Stimulated activated CD8-positive, alpha-beta memory T cell treated with anti-CD3 and anti-CD28 coated beads, Interleukin-15, amount 100 ng/mL, for 24 hours (primary cell): ENCODE results near the gene RIMS3.
"Not testable (repeated sequence)": the region's sequence is repeated elsewhere in the genome, so short reads cannot be mapped to it uniquely, and the experiment has no call there.

Source experiments
- DNase-seq: peaks from one replicate; pipeline ENCODE4 v3.0.0-alpha.2; 2020; ENCODE audit warnings: low read depth

Gene RIMS3

DNA sequence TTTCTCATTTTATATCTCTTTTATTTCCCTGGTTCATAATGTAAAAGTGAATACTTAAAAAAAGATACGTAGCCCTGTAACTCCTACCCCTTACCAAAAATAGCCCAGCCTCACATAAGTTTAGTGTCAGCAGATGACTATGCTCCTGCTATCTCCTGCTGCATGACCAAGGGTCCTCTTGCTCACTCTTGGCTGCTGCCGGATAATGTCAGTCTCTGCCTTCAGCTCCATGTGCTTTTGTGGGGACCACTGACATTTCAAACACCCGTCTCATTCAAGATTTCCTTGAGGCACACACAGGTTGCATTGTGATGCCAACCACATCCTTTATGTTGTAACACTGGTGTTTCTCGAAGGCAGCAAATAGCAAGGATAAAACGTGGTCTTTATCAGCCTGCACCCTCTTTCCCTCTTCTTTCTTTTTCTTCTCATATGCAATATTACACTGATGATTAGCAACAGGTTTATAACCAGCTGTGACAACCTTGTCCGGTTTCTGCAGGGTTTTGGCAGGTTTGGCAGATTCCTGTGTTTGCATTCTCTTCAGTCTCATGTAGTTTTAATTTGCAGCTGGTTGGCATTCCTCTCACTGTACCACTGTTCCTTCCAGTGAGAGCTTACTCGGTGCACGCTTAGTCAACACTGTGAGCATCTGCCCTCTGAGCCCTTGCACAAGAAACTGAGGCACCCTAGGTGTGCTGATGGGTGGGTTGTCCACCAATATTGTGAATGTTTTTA, 71.9 kb downstream of the RIMS3 start:
- DNase-seq, result no peak

DNA sequence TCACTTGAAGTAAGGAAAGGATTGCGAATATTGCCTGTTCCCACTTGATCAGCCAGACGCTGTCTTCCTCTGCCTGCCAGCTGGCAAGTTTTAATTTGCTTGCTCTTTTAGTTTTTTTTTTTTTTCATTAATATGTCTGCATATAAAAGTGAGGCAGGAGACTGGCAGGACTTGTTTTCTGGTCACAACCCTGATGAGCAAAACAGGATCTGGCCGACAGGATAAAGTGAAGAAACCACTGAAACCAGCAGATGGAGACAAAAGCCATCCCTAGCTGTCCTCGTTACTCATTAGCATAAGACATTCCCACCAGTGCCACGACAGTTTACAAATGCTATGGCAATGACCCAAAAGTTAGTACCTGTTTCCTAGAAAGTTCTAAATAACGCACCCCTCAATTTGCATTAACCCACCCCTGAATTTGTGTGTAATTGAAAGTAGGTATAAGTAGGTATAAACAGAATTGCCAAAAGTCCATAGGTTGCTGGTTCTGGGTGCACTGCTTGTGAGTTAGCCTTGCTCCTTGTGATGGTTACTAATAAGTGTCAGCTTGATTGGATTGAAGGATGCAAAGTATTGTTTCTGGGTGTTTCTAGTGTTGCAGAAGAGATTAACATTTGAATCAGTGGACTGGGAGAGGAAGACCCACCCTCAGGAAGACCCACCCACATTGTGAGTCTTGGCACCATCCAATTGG, 73.2 kb downstream of the RIMS3 start:
- DNase-seq, result no peak

DNA sequence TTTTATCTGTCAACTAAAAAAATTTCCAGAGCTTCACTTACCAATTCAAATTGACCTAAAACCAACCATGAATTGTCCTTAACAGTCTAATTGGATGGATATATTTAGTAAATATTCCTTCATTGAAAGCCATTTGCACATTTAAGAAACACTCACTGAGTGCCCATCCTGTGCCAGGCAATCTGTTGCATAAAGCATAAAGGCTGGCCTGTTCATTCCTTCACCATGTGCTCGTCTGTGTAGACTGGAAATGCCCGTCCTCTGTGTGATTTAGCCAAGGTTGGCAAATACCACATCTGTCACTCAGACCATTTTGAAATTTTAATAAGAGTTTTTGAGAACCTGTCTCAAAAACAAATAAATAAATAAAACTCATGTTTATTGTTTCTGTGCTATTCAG, 76.9 kb downstream of the RIMS3 start:
- DNase-seq, result no peak

DNA sequence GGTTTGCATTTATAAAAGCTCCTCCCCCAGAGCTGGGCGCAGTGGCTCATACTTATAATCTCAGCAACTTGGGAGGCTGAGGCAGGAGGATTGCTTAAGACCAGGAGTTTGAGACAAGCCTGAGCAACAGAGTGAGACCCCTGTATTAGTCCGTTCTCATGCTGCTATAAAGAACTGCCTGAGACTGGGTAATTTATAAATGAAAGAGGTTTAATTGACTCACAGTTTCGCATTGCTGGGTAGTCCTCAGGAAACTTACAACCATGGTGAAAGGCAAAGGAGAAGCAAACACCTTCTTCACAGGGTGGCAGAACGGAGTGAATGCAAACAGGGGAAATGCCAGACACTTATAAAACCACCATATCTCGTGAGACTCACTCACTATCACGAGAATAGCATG, 81.5 kb downstream of the RIMS3 start:
- no peak for DNase-seq

DNA sequence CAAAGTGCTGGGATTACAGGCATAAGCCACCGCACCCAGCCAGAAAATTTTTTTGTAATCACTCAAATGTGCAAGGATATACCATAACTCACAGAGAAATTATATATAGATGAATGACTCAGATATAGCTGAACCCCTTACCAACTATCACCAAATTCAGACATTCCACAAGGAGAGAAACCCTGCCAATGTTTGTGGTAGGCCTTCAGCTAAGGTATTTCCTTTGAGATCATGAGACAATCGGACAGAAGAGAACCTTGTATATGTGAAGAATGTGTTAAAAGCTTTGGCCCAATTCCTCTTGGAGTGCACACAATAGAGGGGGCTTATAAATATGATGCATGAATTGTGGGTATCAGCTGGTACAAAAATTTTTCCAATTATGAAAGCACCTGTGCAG, 83.4 kb downstream of the RIMS3 start:
- no peak for DNase-seq

DNA sequence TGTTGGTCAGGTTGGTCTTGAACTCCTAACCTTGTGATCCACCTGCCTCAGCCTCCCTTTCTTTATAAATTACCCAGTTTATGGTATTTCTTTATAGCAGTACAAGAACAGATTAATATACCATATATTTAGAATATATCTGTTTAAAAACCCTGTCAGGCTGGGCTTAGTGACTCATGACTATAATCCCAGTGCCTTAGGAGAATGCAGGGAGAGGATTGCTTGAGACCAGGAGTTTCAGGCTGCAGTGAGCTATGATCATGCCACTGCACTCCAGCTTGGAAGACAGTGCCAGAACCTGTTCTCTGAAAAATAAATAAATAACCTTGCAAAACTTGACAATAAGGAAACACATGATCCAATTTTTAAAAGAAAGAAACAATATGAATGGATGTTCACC, 90.1 kb downstream of the RIMS3 start:
- DNase-seq, result no peak

DNA sequence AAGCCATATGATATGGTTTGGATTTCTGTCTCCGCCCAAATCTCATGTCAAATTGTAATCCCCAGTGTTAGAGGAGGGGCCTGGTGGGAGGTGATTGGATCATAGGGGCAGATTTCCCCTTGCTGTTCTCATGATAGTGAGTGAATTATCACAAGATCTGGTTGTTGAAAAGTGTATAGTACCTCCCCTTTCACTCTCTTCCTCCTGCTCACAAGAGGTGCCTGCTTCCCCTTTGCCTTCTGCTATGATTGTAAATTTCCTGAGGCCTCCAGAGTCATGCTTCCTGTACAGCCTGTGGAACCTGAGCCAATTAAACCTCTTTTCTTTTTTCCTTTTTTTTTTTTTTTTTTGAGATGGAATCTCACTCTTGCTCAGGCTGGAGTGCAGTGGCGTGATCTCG, 90.7 kb downstream of the RIMS3 start:
- not testable (repeated sequence) for DNase-seq
